BJ (cell line): Measurements from ENCODE around the gene GMPS. TPM values are rescaled to one million over a fixed set of nuclear protein-coding genes. Genes with fewer than 3 reads are reported as not detected.

Source experiments
- CTCF ChIA-PET: fragments of 350-600 bp; formaldehyde crosslinking; extraction: SDS; loops from one replicate; lab custom pipeline; 2021; ENCODE audit warnings: antibody characterized with exemption, inconsistent platforms; lab: Yijun Ruan, JAX
- POLR2A ChIA-PET: fragments of 300-600 bp; sonication (Branson Sonifier 250); formaldehyde crosslinking; extraction: SDS; loops from one replicate; lab custom pipeline; 2021; ENCODE audit warnings: antibody characterized with exemption; lab: Charles Lee
- DNase-seq: peaks from one replicate; pipeline ENCODE4 v3.0.0-alpha.2; 2011; ENCODE audit warnings: low read depth
- H3K27me3 ChIP-seq: 2 replicates; pipeline ENCODE4 v1.6.0; 2011; ENCODE audit warnings: low read length; ENCODE audit not compliant: control insufficient read depth, insufficient read depth
- H3K36me3 ChIP-seq: 2 replicates; pipeline ENCODE4 v1.5.1; 2011; ENCODE audit warnings: low read length; ENCODE audit not compliant: control insufficient read depth, insufficient read depth
- H3K4me3 ChIP-seq: 2 replicates; pipeline ENCODE4 v1.5.1; 2011; ENCODE audit warnings: low read depth, mild to moderate bottlenecking, control low read depth, low read length
- polyA plus RNA-seq: library from polyadenylated mRNA; depleted of rRNA; stranded (reverse); fragments of >200 nt; gene quantifications from 2 replicates; pipeline ENCODE4 v1.2.3, GENCODE V29; 2011
- TF ChIP-seq, protein P1 (sequence below): IDR thresholded peaks from 2 replicates; pipeline ENCODE4 v1.5.1; 2011; ENCODE audit warnings: low read depth, mild to moderate bottlenecking, control low read depth, inconsistent platforms, low read length, moderate library complexity; ENCODE audit not compliant: insufficient read depth

The GMPS gene
- polyA plus RNA-seq, 1 experiment, result 13.6 TPM

DNA sequence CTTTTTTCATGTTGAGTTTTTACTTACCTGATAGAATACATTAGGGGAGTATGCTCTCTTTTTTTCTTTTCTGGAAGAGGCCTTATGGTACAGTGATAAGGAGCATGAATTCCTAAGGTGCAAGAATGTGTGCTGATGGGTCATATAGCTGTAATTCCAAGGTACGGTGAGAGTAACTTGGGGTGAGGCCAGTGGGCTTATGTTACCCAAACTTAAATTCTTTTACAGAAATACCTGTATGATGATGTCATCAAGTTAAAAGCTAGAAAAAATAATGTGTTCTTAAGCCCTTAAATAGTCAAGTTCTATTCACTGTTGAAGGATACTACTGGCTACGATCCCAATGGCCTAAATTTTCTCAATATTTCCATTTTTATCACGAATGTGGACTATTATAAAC lies 111.2 kb downstream of the GMPS start:
- Histone ChIP-seq H3K36me3 (no peaks in the 10 kb centered on the region), H3K4me3 (no peak overlapping the region), H3K27me3 (no peaks in the 10 kb centered on the region)
- POLR2A ChIA-PET, result no interaction called here
- CTCF ChIA-PET, result no interaction called here
- DNase-seq, result no peak
- TF ChIP-seq, protein P1, sequence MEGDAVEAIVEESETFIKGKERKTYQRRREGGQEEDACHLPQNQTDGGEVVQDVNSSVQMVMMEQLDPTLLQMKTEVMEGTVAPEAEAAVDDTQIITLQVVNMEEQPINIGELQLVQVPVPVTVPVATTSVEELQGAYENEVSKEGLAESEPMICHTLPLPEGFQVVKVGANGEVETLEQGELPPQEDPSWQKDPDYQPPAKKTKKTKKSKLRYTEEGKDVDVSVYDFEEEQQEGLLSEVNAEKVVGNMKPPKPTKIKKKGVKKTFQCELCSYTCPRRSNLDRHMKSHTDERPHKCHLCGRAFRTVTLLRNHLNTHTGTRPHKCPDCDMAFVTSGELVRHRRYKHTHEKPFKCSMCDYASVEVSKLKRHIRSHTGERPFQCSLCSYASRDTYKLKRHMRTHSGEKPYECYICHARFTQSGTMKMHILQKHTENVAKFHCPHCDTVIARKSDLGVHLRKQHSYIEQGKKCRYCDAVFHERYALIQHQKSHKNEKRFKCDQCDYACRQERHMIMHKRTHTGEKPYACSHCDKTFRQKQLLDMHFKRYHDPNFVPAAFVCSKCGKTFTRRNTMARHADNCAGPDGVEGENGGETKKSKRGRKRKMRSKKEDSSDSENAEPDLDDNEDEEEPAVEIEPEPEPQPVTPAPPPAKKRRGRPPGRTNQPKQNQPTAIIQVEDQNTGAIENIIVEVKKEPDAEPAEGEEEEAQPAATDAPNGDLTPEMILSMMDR, result no peak

DNA sequence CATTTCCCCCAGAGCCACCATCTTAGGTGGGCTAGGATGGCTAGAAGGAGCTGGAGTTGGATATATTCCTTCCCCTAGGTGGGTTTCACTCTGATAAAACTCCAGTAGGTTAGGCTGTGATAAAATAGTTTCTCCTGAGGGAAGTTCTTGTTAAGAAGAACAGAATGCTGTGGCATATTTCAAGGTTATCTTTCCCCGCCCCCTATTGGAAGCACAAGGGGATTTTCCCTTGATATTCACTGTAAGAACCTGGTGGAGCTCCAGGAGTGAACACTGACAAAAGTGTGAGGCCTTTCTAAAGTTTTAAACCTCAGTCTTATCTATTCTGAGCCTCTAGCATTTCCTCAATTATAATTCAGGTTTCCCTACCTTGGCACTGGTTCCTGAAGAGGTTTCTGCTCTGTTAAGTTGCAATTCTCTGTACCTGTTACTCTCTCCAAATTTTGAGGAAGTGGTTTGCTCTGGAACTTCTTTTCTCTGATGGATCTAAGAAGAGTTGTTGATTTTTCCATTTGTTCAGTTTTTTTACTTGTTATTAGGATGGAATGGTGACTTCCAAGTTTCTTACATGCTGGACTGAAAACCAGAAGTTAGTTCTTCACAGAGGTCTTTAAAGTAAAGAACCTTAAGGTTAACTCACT lies 113.5 kb downstream of the GMPS start:
- Histone ChIP-seq H3K36me3 (no peaks in the 10 kb centered on the region), H3K4me3 (no peak overlapping the region), H3K27me3 (no peaks in the 10 kb centered on the region)
- TF ChIP-seq, protein P1, result 0 out of 2 replicates have a peak, but pooled peaks have one; percentile 11
- POLR2A ChIA-PET, result no interaction called here
- CTCF ChIA-PET, result interaction anchor here (0.6 kb wide), 1 partner anchor 467 kb away, joined by 3 read pairs; no protein-coding TSS in a partner anchor
- DNase-seq, result no peak

DNA sequence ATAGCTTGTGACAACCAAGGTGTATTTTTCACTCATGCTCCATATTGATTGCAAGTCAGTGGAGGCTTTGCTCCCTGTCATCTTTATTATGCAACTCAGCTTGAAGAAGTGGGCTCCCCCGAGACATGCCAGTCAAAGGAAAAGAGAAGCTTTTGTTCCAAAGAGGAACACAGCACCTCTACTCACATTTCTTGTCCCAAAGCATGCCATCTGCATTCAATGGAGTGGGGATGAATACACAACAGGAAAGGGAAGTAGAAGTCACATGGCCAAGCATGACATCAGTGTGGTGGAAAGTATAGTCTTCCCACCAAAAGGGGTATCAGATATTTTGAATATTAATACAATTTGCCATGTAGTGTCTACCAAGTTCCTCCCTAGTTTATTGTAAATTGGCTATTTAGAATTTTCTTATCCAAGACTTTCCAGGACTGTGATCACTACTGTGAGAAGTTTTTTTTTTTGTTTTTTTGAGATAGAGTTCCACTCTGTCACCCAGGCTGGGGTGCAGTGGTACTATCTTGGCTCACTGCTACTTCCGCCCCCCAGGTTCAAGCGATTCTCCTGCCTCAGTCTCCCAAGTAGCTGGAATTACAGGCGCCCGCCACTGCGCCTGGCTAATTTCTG lies 114.5 kb downstream of the GMPS start:
- Histone ChIP-seq H3K27me3 (no peaks in the 10 kb centered on the region), H3K4me3 (no peak overlapping the region), H3K36me3 (no peaks in the 10 kb centered on the region)
- TF ChIP-seq, protein P1, result no peak
- ChIA-PET POLR2A (no interaction called here), CTCF (no interaction called here)
- no peak for DNase-seq

DNA sequence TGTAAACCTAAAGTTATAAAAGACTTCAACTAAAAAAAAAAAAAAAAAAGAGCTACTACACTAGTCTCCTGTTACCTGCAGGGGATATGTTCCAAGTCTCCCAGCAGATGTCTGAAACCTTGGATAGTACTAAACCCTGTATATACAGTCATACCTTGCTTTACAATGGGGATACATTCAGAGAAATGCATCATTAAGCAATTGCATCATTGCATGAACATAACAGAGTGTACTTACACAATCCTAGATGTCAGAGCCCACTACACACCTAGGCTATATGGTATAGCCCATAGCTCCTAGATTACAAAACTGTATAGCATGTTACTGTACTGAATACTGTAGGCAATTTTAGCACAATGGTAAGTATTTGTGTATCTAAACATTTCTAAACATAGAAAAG lies 119.1 kb downstream of the GMPS start:
- DNase-seq, result no peak
- ChIA-PET POLR2A (no interaction called here), CTCF (no interaction called here)
- Histone ChIP-seq H3K27me3 (no peaks in the 10 kb centered on the region), H3K36me3 (no peaks in the 10 kb centered on the region), H3K4me3 (no peak overlapping the region)
- TF ChIP-seq, protein P1, result no peak

DNA sequence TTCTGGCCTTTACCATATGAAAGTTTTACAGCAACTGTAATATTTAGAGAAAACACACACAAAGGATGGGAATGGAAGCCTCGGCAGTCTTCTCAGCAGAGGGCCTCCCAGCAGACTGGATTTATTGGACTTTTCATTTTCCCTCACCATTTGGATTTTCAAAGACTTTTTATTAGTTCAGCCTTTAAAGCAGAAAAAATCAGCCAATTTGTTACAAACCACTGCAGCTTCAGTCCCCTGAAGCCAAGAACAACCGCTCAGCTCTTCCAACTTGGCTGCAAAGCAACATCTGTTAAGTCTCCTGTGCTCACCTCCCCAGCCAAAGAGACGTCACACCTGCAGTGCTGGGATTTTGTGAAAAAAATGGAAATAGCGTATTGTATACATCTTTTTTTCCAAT lies 120.8 kb downstream of the GMPS start:
- Histone ChIP-seq H3K27me3 (no peaks in the 10 kb centered on the region), H3K4me3 (no peak overlapping the region), H3K36me3 (no peaks in the 10 kb centered on the region)
- TF ChIP-seq, protein P1, result no peak
- DNase-seq, result no peak
- ChIA-PET CTCF (interaction anchor here (0.9 kb wide), 1 partner anchor 15 kb away, joined by 4 read pairs; no protein-coding TSS in a partner anchor), POLR2A (no interaction called here)
